Measurements from ENCODE around the gene SYNPO2.

DNA sequence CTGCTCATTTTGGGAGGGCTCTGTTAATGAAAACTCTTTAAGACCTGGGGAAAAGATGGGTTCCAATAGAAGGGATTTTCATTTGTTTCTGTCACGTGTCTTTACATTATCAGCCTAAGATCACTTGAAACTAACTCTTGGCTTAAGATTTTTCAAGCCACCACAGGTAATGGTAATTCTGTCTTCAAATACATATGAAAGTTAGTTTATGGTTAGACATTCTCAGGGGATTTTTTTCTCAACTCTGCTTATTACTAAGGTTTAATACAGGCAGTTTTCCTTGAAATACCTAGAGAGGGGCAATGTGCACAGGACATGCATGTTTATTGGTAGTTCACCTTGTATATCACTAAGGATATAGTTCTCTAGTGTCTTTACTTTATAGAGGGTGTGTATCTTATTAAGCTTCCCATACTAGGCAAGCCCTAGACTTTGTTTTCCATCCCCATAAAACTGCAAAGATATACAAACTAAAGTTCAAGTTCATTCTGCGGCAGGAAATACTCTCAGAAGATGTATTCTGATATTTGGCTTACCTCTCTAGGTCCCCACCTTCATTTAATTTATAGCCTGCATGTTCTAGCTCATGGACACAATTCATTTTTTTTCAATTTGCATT, 208.7 kb downstream of the SYNPO2 start:
- TF ChIP-seq, protein P1, sequence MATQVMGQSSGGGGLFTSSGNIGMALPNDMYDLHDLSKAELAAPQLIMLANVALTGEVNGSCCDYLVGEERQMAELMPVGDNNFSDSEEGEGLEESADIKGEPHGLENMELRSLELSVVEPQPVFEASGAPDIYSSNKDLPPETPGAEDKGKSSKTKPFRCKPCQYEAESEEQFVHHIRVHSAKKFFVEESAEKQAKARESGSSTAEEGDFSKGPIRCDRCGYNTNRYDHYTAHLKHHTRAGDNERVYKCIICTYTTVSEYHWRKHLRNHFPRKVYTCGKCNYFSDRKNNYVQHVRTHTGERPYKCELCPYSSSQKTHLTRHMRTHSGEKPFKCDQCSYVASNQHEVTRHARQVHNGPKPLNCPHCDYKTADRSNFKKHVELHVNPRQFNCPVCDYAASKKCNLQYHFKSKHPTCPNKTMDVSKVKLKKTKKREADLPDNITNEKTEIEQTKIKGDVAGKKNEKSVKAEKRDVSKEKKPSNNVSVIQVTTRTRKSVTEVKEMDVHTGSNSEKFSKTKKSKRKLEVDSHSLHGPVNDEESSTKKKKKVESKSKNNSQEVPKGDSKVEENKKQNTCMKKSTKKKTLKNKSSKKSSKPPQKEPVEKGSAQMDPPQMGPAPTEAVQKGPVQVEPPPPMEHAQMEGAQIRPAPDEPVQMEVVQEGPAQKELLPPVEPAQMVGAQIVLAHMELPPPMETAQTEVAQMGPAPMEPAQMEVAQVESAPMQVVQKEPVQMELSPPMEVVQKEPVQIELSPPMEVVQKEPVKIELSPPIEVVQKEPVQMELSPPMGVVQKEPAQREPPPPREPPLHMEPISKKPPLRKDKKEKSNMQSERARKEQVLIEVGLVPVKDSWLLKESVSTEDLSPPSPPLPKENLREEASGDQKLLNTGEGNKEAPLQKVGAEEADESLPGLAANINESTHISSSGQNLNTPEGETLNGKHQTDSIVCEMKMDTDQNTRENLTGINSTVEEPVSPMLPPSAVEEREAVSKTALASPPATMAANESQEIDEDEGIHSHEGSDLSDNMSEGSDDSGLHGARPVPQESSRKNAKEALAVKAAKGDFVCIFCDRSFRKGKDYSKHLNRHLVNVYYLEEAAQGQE (IDR thresholded peaks at IDR 0.05; ENCODE audit: insufficient read depth in 1 of 2, low read depth in 2 of 2, low read length in 2 of 2), result no peak
- TF ChIP-seq POLR2AphosphoS5 (IDR thresholded peaks at IDR 0.05; ENCODE audit: low read depth, low read length), result no peak
- TF ChIP-seq TAF1 (IDR thresholded peaks at IDR 0.05; ENCODE audit: borderline replicate concordance, insufficient read depth, low read length), result no peak
- no peak for TF ChIP-seq SIN3A (IDR thresholded peaks at IDR 0.05; ENCODE audit: borderline replicate concordance, insufficient read depth, low read length)
- no peak for TF ChIP-seq FOXP2 (optimal IDR thresholded peaks at IDR 0.05; ENCODE audit: borderline replicate concordance, extremely low read depth, extremely low read length, insufficient read depth)
